K562 (cell line): ENCODE measurements around the gene BCKDK. TPM values are rescaled to one million over a fixed set of nuclear protein-coding genes. Genes with fewer than 3 reads are reported as not detected.

ENCODE experiments used
- GATA2 ChIP-seq: sonication (generic); formaldehyde crosslinking; IDR thresholded peaks from 2 replicates; pipeline ENCODE4 v1.4.0; 2020; ENCODE audit warnings: mild to moderate bottlenecking, missing genetic modification reagents
- MCM7 ChIP-seq, 2 experiments: fragments of 450-650 bp; IDR thresholded peaks; 2 replicates each; pipeline ENCODE4 v1.6.1; 2016 to 2018
- MEF2A ChIP-seq: IDR thresholded peaks from 2 replicates; pipeline ENCODE4 v1.6.1; 2011; ENCODE audit warnings: low read depth, mild to moderate bottlenecking, low read length, moderate library complexity; ENCODE audit not compliant: control insufficient read depth
- MXD1 ChIP-seq: fragments of 250-450 bp; sonication (Bioruptor Pico); IDR thresholded peaks from 2 replicates; pipeline ENCODE4 v1.8.0; 2021; ENCODE audit warnings: borderline replicate concordance, mild to moderate bottlenecking, moderate library complexity; ENCODE audit not compliant: poor library complexity, severe bottlenecking
- NFATC3 ChIP-seq: fragments of 450-650 bp; IDR thresholded peaks from 2 replicates; pipeline ENCODE4 v1.6.1; 2017; ENCODE audit warnings: mild to moderate bottlenecking
- RNF219 ChIP-seq: fragments of 250-450 bp; sonication (Bioruptor Pico); IDR thresholded peaks from 2 replicates; pipeline ENCODE4 v1.5.0; 2022; ENCODE audit warnings: mild to moderate bottlenecking
- SAP30 ChIP-seq: fragments of 200-600 bp; sonication (generic); IDR thresholded peaks from 2 replicates; pipeline ENCODE4 v1.6.1; 2012; ENCODE audit warnings: borderline replicate concordance, low read depth, mild to moderate bottlenecking, moderate library complexity, low read length, control low read depth, inconsistent platforms; ENCODE audit not compliant: insufficient read depth, poor library complexity, severe bottlenecking
- THRA ChIP-seq: fragments of 450-650 bp; IDR thresholded peaks from 2 replicates; pipeline ENCODE4 v1.6.1; 2017; ENCODE audit warnings: mild to moderate bottlenecking, moderate library complexity
- TSHZ1 ChIP-seq: fragments of 250-450 bp; sonication (Bioruptor Pico); IDR thresholded peaks from 2 replicates; pipeline ENCODE4 v1.4.0; 2020; ENCODE audit warnings: mild to moderate bottlenecking, moderate library complexity
- XRCC3 ChIP-seq: fragments of 450-650 bp; IDR thresholded peaks from 2 replicates; pipeline ENCODE4 v1.6.1; 2017; ENCODE audit warnings: mild to moderate bottlenecking, moderate library complexity
- ZNF444 ChIP-seq: fragments of 250-450 bp; sonication (Bioruptor Pico); IDR thresholded peaks from 2 replicates; pipeline ENCODE4 v1.4.0; 2020; ENCODE audit warnings: mild to moderate bottlenecking, moderate library complexity
- ZNF511 ChIP-seq: sonication (generic); formaldehyde crosslinking; IDR thresholded peaks from 2 replicates; pipeline ENCODE4 v1.8.0; 2022; ENCODE audit warnings: mild to moderate bottlenecking, missing genetic modification reagents
- ZNF639 ChIP-seq, 2 experiments: fragments of 200-800 bp in 1 of 2; sonication (Bioruptor generic) in 1 of 2; sonication (generic) in 1 of 2; formaldehyde crosslinking in 1 of 2; IDR thresholded peaks in 1 of 2; conservative IDR thresholded peaks in 1 of 2; 2 replicates each; pipeline versions ENCODE4 v1.5.0 to v1.6.1; 2016 to 2020; ENCODE audit warnings: missing compliant biosample characterization in 1 of 2, missing genetic modification characterization in 1 of 2, missing genetic modification reagents in 1 of 2
- polyA plus RNA-seq, 8 experiments: library from polyadenylated mRNA; depleted of rRNA in 4 of 8; stranded (reverse) in 5 of 8; unstranded in 3 of 8; fragments of >200 nt; fragmentation: Nextera tagmentation in 2 of 8; fragmentation: Illumina TruSeq in 1 of 8; extraction: Ambion mirVana in 2 of 8; extraction: Trizol in 1 of 8; gene quantifications; 2 replicates each; pipeline versions ENCODE4 v1.2.1 to v1.2.3, GENCODE V29; 2011 to 2014; ENCODE audit warnings: inconsistent platforms in 1 of 8, missing spikeins in 1 of 8
- total RNA-seq, 7 experiments: library from RNA; depleted of rRNA in 6 of 7; stranded (reverse); fragments of >200 nt in 6 of 7; fragmentation: Illumina TruSeq in 2 of 7; extraction: Trizol in 2 of 7; gene quantifications; 2 replicates each; pipeline versions ENCODE4 v1.2.1 to v1.2.3, GENCODE V29; 2011 to 2021; ENCODE audit warnings: low replicate concordance in 1 of 7

BCKDK gene
- total and polyA plus RNA-seq, 9 of the 15 experiments (the other 6 are each of a cell fraction or from before 2014, with no cell fraction given), result 0.58 to 34.8 (median 13.1) TPM

GRCh38 chr16:31073970-31074813 lies 34.0 kb upstream of the BCKDK start, which contains the start of the genes ZNF646 and ZNF668 (continued):
- TF ChIP-seq SAP30, result peak; percentile 42
- TF ChIP-seq RNF219 (CRISPR knock-in tag), result no peak
- TF ChIP-seq MEF2A, result no peak
- no peak for TF ChIP-seq NFATC3
- TF ChIP-seq ZNF511 (CRISPR knock-in tag), result no peak
- no peak; a peak in 2 of 4 replicates for TF ChIP-seq ZNF639 (CRISPR knock-in tag; conservative IDR thresholded peaks at IDR 0.05 in 1 of 2, IDR thresholded peaks at IDR 0.05 in 1 of 2)
- TF ChIP-seq MCM7 (IDR thresholded peaks at IDR 0.05), result no peak
- no peak for TF ChIP-seq XRCC3
- no peak for TF ChIP-seq GATA2 (CRISPR knock-in tag)
- TF ChIP-seq MXD1, result no peak
- TF ChIP-seq THRA, result no peak
- no peak for TF ChIP-seq ZNF444 (CRISPR knock-in tag)
- no peak for TF ChIP-seq TSHZ1
